Esophagus mucosa (tissue), 1 donor: Measurements from ENCODE around the gene MRFAP1. TPM values are rescaled to one million over a fixed set of nuclear protein-coding genes. Genes with fewer than 3 reads are reported as not detected.
A peak's percentile ranks its signal among the peaks of the same experiment; 100 is the strongest.

Experiments
- ATAC-seq: fragments of 200-7000 bp; cut with Tn5 transposase; one replicate; pipeline ENCODE4 v1.9.1; 2020
- total RNA-seq: library from RNA; stranded (reverse); gene quantifications from one replicate; pipeline ENCODE4 v1.2.4, GENCODE V29; 2023
- donor health status: DM: yes; HTN: yes; CAD: no.

The MRFAP1 gene
- 157 TPM for total RNA-seq

DNA sequence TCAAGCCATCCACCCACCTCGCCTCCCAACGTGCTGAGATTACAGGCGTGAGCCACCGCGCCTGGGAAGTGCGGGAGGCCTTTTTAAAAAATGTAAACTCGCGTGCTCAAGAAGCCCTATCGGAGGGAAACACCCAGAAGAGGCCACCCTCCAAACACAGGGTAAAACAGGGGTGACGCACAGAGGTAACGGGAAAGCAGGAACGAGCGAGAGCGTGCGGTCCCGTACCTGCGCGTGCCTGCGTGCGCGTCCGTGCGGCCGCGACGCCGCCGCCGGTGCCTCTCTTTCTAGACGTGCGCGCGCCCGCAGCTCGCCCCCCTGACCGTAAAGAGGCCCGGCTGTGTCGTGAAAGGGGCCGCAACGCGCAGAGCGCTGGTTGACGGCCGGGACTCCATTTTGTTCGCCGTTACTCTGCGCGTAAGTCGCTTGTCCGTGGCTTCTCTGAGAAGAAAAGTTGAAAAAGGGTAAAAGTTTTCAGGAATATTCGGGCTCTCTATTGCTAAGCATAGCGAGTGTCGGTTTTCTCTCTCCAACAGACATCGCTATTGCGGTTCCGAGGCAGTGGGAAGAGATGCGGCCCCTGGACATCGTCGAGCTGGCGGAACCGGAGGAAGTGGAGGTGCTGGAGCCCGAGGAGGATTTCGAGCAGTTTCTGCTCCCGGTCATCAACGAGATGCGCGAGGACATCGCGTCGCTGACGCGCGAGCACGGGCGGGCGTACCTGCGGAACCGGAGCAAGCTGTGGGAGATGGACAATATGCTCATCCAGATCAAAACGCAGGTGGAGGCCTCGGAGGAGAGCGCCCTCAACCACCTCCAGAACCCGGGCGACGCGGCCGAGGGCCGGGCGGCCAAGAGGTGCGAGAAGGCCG is at the start of gene MRFAP1:
Gene MRFAP1 (plus strand): TSS at position 394 of the 872 bp plus-strand sequence. CDS start 178 bp downstream, at position 572.
- ATAC-seq: peak; percentile 98

DNA sequence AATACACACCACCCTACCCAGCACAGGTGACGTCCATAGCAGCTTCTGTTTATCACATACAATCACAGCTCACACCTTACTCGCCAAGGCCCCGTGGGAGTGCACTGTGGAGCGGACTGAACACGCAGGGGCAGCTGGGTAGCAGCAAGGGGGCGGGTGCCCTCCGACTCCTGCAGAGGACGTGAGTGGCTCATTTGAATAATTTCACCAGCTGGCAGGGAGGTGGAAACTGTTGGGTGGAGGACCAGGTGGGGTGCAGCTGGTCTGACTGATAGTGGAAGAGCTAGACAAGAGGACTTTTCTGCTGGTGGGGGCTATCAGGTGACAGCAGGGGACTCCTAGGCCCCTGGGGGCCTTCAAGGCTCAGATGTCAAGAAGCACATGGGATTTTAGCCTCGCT is 49.2 kb upstream of the MRFAP1 start:
- ATAC-seq: no peak

DNA sequence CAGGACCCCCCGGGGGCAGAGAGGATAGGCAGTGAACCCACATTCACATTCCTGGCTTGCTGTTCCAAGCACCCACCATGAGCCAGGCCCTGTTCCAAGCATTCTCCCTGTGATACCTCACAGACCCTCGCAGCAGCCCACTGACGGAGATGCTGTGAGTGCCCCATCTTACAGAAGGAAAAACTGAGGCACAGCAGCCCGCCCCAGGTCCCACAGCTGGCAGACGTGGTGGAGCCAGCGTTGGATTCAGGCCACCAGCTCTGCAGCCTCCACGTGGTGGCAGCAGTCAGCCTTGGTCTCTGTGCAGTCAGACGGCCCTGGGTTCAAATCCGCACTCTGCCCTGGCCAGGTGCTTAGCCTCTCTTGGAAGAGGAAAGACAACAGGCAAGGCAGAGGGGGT is 48.7 kb upstream of the MRFAP1 start:
- ATAC-seq: no peak

DNA sequence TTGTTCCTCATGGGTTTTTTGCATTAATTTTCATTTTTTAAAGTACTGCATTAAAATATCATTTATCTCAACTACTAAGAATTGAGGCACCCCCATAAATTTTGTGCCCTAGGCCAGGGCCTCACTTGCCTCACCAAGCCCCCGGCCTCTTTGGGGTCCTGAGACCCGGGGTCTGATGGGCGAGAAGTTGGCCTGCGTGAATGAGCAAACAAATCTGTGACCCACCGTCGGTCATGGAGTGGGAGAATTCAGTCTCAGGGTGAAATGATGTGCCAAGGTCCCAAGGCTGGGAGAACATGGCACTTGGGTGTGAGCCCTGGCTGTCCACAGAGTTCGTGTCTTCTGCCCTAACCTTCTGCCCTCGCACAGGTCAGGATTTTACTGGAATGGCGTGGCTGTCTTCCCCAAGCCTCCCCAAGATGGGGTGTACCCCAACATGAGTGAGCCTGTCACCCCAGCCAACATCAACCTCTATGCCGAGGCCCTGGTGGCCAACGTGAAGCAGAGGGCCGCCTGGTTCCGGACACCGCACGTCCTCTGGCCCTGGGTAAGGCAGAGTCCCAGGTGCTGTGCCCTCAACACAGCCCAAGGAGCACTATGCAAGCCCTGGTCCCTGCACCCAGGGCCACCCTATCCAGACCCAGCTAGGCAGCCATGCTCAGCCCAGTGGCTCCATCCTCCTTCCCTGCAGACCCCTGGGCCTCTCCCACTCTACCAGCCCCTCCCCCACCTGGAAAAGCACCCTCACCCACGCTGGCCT is 47.5 kb upstream of the MRFAP1 start:
- ATAC-seq: no peak

DNA sequence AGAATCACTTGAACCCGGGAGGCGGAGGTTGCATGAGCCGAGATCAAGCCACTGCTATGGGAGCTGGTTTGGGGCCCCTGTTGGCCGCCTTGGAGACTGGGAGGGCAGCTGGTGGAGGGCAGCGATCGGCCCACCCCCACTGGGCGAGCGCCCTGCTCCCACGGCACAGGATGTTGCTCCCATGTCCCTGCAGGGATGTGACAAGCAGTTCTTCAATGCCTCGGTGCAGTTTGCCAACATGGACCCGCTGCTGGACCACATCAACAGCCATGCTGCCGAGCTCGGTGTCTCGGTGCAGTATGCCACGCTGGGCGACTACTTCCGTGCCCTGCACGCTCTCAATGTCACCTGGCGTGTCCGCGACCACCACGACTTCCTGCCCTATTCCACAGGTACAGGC is 46.1 kb upstream of the MRFAP1 start:
- ATAC-seq: no peak

DNA sequence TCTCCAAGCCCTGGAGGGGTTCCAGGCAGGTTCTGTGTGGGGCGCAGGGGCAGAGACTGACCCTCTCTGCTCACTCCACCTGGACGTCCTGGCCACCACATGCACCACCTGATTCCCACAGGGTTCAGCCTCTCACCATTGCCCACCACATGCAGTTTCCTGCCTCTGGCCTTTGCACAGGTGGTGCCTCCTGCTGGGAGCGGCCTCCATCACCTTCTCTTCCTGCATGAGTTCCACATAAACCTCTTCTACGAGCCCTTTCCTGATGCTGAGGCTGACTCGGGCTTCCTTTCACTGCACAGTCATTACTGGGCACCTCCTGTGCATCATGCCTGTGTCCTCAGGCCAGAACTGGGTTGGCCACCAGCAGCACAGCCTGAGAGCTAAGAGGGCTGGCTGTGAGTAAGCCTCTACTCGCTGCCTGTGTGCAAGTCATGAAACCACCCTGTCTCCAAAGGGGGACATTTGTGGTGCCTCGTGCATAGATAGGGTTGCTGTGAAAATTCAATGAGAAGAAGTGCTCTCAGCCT is 45.6 kb upstream of the MRFAP1 start:
- peak; percentile 45 for ATAC-seq

DNA sequence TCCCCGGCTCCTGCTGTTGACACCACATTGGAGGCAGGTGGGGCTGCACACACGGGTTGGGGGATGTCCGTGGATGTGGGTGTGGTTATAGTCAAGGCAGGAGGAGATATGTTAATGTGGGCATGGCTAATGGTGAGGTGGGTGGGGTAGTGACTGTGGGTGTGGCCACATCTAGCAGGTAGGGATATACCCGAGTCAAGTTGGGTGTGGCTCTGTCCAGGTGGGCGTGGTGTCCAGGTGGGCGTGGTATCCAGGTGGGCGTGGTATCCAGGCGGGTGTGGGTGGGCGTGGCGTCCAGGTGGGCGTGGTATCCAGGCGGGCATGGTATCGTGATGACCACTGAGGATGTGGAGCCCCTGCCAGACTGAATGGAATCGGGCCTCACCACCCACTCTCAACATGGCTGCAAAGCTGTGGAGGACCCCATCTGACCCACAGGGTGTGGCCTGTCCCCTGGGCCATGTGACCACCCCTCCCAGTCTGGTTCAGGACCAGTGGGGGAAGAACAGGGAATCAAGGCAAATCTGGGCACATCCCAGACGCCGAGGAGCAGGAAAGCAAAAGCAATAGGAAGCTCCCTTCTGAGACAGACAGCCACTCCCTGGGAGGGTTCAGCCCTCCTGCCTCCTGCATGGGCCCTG is 44.5 kb upstream of the MRFAP1 start:
- peak; percentile 61 for ATAC-seq

DNA sequence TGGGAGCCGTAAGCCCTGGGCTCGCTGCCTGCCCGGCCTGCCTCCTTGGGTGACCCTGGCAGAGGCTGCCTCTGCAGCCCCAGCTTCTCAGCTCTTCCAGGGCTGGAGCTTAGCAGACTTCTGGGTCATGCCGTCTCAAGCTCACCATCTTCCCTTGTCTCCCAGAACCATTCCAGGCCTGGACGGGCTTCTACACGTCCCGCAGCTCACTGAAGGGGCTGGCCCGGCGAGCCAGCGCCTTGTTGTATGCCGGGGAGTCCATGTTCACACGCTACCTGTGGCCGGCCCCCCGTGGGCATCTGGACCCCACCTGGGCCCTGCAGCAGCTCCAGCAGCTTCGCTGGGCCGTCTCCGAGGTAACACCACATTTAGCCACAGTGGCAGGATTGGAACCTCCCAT is 43.5 kb upstream of the MRFAP1 start:
- no peak for ATAC-seq

DNA sequence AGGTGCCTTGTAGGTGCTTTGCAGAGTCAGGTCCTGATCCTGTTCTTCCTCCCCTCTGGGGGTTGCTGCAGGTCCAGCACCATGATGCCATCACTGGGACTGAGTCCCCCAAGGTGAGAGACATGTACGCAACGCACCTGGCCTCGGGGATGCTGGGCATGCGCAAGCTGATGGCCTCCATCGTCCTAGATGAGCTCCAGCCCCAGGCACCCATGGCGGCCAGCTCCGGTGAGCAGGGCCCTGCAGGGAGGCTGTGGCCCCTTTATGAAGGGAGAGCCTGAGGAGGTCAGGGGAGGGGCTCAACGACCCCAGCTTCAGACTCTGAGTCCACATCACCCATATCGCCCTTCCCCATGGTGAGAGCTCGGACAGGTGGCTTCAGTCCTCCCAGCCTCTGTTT is 42.4 kb upstream of the MRFAP1 start:
- no peak for ATAC-seq

DNA sequence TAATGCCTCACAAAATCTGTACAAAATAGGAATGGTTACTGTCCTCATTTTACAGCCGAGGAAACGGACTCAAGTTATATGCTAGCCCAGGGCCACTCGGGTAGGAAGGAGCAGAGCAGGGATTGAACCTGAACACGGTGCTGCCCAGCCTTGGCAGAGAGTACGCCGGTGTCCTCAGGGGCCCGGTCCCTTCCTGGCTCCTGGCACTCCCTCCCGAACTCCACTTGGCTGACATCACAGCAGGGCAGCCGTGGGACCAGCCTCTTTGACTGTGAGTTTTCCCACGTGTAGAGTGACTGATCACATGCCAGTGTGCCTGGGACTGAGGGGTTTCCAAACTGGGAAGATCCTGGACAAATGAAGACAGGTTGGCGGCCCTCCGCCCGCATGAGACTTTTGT is 41.8 kb upstream of the MRFAP1 start:
- no peak for ATAC-seq

DNA sequence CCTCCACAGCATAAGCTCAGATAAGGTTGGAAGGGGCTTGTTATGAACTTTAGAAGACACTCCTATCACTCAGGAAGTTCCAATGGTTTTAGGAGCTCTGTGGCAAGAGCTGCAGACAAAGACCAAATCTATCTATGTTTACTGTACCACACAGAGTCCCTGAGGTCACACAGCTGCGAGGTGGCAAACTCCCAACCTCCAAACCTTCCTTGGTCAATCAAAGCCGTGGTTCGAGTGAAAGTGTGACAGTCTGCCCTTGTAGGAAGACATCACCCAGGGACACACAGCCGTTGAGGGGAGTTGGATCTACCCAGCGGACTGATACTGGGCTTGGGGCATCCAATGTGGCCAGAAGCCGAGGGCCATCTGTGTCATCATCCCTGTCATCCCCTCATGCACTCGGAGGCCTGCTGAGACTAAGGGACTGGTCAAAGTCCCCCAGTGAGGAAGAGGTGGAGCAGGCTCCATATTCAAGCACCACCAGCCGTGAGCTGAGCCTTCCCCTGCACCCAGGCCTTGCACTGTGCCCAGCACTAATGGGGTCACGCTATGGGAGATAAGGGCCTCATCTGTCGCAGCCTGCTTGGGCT is 38.7 kb upstream of the MRFAP1 start:
- no peak for ATAC-seq

DNA sequence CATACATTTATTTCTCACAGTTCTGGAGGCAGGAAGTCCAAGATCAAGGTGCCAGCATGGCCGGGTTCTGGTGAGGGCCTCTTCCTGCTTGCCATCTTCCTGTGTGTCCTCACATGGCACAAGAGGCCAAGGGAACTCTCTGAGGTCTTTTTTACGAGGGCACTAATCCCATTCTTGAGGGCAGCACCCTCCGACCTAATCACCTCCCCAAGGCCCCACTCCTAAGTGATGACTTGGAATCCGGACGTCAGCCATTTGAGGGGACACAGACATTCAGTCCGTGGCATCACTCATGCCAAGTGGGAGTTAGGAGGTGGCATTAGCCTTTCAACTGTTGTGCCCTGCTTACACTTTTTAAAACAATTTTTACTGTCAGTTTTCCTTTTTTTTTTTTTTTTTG is 38.2 kb upstream of the MRFAP1 start:
- no peak for ATAC-seq

DNA sequence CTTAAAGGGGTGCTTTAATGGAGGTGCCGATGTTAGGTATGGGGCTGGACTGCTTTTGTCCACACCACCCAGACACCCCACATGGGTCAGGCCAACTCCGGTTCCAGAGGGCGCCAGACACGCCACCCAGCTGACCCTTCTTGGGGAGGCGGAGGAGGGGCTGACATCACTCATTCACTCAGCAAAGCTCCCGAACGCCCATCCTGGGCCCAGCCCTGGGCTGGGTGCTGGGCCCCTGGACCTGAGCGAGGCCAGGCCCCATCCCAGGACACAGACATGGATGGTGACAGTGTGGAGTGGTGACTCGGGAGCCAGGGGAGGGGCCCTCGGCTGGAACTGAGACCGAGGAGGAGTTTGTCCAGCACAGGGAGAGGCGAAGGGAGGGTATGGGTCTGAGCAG is 37.4 kb upstream of the MRFAP1 start:
- no peak for ATAC-seq

DNA sequence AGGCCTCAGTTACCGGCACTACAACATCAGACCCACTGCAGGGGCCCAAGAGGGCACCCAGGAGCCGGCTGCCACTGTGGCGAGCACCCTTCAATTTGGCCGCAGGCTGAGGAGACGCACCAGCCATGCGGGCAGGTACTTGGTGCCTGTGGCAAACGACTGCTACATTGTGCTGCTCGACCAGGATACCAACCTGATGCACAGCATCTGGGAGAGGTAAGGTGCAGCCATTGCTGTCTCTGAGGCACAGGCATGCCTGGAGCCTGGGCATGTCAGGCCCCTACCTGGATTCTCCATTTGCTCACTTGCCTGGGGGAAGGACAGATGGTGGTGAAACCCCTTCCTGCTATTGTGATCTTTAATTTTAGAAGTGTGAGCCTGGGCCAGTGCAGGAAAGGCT is 35.4 kb upstream of the MRFAP1 start:
- no peak for ATAC-seq

DNA sequence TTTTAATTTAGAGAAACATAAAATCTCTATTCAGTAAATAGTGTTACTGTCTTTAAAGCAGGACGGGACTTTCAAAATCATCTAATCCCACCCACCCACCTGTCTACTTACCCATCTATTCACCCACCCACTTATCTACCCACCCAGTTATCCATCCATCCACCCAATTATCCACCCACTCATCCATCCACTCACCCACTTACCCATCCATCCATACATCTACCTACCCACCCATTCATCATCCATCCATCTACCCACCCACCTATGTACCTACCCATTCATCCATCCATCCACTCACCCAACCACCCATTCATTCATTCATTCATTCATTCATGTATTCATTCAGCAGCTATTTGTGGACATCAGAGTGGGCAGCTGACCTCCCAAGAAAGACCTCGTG is 34.9 kb upstream of the MRFAP1 start:
- ATAC-seq: no peak

DNA sequence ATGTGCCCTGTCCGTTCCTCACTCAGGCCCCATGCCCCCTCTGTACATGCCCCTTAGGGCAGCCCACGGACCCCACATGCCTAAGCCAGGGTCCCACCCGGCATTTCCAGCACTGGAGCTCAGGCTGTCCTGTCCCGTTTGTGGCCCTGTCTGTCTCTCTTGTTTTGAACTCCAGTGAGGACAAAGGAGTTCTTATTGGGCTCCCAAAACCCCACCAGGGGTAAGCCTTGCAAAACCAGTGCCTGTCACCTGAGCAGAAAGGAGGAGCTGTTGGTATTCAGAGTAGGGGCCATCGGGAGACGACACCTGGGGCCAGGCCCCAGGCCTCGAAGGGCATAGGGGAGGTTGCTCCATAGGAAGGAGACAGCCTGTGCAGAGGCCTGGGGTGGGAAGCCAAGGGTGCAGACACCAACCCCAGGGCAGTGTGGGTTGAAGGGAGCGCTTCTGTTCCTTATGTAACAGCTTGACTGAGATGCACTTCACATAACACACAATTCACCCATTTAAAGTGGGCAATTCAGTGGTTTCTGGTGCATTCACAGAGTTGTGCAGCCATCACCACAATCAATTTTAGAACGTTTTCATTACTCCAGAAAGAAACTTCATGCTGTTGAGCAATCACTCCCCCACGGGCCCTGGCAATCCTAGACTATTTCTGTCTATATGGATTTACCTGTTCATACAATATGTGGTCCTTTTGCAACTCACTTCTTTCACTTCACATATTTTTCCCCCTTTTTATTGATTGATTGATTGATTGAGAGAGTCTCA is 33.8 kb upstream of the MRFAP1 start:
- ATAC-seq: no peak

DNA sequence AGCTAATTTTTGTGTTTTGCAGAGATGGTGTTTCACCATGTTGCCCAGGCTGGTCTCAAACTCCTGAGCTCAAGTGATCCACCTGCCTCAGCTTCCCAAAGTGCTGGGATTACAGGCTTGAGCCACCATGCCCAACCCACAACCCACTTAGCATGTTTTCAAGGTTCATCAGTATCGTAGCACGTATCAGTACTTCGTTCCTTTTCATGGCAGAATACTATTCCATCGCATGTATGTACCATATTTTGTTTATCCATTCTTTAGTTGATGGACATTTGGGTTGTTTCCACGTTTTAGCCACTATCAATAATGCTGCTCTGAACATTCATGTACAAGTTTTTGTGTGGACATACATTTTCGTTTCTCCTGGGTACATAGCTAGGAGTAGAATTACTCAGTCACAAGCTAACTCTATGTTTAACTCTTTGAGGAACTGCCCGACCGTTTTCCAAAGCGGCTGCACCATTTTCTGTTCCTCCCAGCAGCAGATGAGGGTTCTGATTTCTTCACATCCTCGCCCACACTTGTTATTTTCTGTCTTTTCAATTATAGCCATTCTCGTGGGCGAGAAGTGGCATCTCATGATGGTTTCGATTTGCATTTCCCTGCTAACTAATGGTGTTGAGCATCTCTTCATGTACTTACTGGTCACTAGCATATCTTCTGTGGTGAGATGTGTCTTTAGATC is 33.0 kb upstream of the MRFAP1 start:
- ATAC-seq: no peak

DNA sequence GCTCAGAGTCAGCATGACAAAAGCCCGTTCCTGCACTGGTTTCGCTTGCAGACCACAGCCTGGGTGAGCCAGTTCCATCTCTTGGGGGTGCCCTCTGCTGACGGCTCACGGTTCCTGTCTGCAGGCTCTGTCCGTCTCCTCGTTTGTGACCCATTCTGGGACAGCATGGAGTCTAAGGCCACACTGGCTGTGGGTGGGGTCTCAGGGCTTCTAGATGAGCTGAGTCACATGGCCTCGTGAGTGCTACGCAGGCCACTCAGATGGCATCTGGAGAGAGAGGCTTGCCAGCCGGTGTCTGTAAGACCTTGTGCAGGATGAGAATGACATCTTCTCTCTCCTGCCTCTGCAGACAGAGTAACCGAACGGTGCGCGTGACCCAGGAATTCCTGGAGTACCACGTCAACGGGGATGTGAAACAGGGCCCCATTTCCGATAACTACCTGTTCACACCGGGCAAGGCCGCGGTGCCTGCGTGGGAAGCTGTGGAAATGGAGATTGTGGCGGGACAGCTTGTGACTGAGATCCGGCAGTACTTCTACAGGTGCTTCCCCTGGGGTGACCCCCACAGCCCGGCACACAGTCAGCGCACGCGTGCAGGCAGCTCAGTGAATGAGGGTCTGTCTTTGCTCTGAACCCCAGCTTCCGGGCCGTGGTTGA is 31.6 kb upstream of the MRFAP1 start:
- no peak for ATAC-seq

DNA sequence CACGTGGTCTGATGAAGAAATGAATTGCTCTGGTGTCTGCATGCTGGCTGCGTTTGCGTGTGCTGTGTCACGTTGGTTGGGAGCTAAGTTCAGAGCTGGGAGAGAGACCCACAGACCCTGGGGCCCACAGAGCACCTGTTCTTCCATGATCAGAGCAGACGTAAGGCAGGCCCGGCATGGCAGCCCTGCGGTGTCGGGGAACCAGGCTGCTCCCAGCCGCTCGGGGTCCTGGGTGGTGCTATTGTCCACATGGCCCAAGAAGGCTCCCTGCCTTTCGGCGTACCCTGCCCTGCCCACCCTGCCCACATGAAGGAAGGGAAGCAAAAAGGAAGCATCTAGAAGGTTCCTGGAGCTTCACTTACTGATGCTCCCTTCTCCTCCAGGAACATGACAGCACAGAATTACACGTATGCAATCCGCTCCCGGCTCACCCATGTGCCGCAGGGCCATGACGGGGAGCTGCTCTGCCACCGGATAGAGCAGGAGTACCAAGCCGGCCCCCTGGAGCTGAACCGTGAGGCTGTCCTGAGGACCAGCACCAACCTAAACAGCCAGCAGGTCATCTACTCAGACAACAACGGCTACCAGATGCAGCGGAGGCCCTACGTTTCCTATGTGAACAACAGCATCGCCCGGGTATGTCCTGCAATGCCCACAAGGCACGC is 30.9 kb upstream of the MRFAP1 start:
- ATAC-seq: no peak

DNA sequence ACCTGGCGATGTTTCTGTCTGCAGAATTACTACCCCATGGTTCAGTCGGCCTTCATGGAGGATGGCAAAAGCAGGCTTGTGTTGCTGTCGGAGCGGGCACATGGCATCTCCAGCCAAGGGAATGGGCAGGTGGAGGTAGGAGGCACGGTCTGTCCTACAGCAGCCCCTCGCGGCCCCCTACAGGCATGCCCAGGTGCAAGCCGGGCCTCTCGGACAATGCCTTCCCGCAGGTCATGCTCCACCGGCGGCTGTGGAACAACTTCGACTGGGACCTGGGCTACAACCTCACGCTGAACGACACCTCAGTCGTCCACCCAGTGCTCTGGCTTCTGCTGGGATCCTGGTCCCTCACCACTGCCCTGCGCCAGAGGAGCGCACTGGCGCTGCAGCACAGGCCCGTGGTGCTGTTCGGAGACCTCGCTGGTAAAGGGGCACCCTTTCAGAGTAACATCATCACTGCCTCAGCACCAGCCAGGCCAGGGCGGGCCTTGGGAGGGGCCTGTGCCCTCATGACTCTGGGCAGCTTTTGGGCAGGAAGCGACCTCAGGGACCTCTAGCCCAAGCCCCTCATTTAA is 29.5 kb upstream of the MRFAP1 start:
- no peak for ATAC-seq
